Measurements from ENCODE around the gene RELN.

RELN gene

DNA sequence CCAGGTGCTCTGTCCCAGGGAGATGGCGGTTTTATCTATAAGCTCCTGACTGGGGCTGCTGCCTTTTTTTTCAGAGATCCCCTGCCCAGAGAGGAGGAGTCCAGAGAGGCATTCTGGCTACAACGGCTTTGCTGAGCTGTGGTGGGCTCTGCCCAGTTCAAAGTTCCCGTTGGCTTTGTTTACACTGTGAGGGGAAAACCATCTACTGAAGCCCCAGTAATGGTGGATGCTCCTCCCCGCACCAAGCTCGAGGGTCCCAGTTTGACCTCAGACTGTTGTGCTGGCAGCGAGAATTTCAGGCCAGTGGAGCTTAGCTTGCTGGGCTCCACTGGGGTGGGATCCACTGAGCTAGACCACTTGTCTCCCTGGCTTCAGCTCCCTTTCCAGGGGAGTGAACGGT is 527.1 kb downstream of the RELN start:
- TF ChIP-seq CTCF (IDR thresholded peaks at IDR 0.05; ENCODE audit: low read depth, low read length) = no peak
- no peak overlapping the region for H3K4me3 ChIP-seq (ENCODE audit: low read depth, low read length)
- in situ Hi-C loops (cut with HindIII; ENCODE audit: low sequenced_read_pairs) = no loop called here
- DNase-seq (ENCODE audit: low read depth, low spot score) = no peak

DNA sequence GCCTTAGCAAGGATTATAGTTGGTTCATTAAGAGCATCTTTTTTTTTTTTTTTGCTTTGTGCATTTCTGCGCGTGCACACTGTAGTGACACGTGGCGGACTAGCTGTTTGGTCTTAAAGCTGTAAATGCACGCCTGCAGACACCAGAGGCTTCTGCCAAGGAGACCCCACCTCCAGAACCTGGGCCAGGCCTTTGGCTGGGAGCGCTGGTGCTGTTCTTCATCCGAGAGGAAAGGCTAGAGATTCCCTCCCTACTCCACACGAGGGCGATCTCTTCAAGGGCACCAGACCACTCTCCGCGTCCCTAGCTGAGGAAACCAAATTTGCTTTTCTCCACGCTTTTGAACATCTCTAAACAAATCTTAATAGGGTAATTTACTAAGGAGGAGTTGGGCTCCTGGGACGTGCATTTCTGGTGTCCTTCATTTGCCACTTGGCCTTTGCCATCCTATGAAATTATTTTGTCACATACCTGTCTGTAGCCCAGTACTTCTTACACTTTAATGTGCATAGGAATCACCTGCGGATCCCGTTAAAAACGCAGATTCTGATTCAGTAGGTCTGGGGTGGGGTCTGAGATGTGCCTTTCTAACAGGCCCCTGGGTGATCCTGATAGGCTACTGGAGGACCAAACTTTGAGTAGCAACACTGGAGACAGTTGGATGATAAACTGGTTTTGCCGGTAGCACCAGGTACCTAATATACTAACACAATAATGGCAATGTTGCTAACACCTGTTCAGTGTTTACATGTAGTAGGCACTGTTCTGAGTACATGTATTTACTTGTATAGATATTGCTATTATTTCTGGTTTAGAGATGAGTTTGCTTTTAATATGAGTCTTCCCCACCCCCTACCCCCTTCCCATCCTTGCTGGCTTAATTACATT is 542.1 kb downstream of the RELN start:
- H3K4me3 ChIP-seq (ENCODE audit: low read depth, low read length) = no peak overlapping the region
- peak; percentile 88 for TF ChIP-seq CTCF (IDR thresholded peaks at IDR 0.05; ENCODE audit: low read depth, low read length)
- peak; percentile 36 for DNase-seq (ENCODE audit: low read depth, low spot score)
- in situ Hi-C loops (cut with HindIII; ENCODE audit: low sequenced_read_pairs) = no loop called here

DNA sequence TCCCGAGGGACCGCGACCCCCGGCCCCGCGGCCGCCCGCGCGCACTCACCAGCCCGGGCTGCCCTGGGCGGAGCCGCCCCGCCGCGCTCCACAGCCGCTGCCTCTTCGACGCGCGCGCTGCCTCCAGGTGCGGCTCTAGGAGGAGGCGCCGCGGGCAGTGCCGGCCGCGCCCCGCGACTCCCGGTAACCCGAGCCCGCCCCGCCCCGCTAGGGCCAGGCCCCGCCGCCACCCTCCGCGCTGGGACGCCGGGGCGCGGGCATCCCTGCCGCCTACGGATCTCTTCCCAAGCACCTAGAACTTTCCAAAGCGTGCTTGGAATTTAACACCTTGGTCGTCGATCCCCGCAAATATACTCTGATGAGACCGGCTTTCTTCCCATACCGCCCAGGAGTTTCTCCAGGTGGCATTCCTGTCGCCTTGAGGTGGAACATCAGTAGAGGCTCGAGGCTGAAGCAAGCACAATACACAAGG is 543.4 kb downstream of the RELN start, which contains the start of gene SLC26A5:
Gene SLC26A5, minus strand, starts transcription at position 159 of the 472 bp plus-strand sequence. CDS start 24,693 bp downstream, outside the sequence.
- DNase-seq (ENCODE audit: low read depth, low spot score) = no peak
- in situ Hi-C loops (cut with HindIII; ENCODE audit: low sequenced_read_pairs) = no loop called here
- TF ChIP-seq CTCF (IDR thresholded peaks at IDR 0.05; ENCODE audit: low read depth, low read length) = no peak
- H3K4me3 ChIP-seq (ENCODE audit: low read depth, low read length) = peak within 1 kb of the TSS; percentile 2

DNA sequence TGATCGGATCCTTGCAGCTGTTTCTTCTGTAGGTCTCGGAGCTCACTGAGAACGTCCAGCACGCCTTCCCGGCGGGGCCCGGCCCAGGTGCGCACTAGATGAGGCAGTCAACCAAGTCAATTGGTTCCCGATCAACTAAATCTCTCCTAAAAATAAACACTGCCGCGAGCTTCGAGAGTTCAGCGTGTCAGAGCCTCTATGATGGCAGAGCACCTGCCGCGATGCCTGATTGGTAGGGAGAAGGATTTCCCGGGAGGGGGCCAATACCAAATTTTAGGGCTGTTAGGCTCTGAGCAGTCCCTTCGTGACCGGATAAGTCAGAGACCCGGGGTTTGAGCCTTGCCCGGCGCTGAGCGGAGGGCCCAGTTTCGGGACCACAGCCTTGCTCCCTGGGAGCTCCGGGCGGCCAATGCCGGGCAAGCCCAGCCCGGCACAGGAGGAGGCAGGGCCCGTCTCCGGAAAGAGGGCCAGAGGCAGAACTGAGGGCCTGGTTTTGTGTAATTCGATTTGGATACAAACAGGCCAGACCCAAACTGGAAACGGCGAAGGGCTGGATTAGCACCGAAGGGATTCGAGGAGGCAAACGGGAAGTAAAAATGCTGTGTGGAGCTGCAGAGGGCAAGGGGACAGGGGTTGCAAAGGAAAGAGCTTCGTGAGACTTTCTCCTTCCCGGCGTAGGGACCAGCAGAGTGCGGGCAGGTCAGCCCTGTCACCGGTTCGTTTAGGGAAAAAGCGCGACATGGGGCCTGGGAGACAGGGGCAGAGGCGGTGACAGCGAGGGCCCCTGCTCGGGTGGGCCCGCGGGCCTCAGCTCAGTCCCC is 544.0 kb downstream of the RELN start:
- no peak for DNase-seq (ENCODE audit: low read depth, low spot score)
- no peak for TF ChIP-seq CTCF (IDR thresholded peaks at IDR 0.05; ENCODE audit: low read depth, low read length)
- in situ Hi-C loops (cut with HindIII; ENCODE audit: low sequenced_read_pairs) = no loop called here
- peak overlapping the region; percentile 2 for H3K4me3 ChIP-seq (ENCODE audit: low read depth, low read length)

DNA sequence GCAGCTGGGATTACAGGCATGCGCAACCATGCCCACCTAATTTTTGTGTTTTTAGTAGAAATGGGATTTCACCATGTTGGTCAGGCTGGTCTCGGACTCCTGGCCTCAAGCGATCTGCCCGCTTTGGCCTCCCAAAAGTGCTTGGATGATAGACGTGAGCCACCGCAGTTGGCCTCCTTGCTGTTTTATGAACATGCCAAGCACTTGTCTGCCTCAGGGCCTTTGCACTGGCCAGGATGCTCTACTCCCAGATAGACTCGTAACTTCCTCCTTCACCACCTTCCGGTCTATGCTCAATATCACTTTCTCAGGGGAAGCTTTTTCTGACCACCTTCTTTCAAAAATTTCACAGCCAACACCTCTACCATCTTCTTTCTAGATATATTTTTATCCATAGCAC is 549.8 kb downstream of the RELN start:
- in situ Hi-C loops (cut with HindIII; ENCODE audit: low sequenced_read_pairs) = no loop called here
- H3K4me3 ChIP-seq (ENCODE audit: low read depth, low read length) = no peak overlapping the region
- no peak for DNase-seq (ENCODE audit: low read depth, low spot score)
- no peak for TF ChIP-seq CTCF (IDR thresholded peaks at IDR 0.05; ENCODE audit: low read depth, low read length)

DNA sequence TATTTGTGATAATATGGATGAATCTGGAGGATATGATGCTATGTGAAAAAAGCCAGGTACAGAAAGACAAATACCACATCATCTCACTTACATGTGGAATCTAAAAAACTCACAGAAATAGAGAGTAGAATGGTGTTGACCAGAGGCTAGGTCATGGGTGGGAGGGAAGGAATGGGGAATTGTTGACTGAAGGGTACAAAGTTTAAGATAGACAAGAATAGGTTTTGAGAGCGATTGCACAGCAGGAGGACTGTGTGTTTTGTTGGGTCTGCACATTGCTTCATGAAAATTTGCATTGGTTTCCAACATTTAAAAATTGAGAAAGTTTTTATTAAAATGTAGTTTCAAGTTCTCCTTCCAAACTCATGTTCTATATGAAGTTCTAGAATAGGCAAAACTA is 551.8 kb downstream of the RELN start:
- H3K4me3 ChIP-seq (ENCODE audit: low read depth, low read length) = no peak overlapping the region
- no peak for DNase-seq (ENCODE audit: low read depth, low spot score)
- in situ Hi-C loops (cut with HindIII; ENCODE audit: low sequenced_read_pairs) = no loop called here
- TF ChIP-seq CTCF (IDR thresholded peaks at IDR 0.05; ENCODE audit: low read depth, low read length) = no peak

All from astrocyte of the spinal cord (primary cell).